Measurements from ENCODE around the gene SH3PXD2A.

- TF ChIP-seq, protein P1, sequence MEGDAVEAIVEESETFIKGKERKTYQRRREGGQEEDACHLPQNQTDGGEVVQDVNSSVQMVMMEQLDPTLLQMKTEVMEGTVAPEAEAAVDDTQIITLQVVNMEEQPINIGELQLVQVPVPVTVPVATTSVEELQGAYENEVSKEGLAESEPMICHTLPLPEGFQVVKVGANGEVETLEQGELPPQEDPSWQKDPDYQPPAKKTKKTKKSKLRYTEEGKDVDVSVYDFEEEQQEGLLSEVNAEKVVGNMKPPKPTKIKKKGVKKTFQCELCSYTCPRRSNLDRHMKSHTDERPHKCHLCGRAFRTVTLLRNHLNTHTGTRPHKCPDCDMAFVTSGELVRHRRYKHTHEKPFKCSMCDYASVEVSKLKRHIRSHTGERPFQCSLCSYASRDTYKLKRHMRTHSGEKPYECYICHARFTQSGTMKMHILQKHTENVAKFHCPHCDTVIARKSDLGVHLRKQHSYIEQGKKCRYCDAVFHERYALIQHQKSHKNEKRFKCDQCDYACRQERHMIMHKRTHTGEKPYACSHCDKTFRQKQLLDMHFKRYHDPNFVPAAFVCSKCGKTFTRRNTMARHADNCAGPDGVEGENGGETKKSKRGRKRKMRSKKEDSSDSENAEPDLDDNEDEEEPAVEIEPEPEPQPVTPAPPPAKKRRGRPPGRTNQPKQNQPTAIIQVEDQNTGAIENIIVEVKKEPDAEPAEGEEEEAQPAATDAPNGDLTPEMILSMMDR (IDR thresholded peaks at IDR 0.05): no peak
- TF ChIP-seq POLR2A (IDR thresholded peaks at IDR 0.05): no peak
Observed at GRCh38 chr10:103660364-103661197, 194.8 kb downstream of the SH3PXD2A start.
